Measurements from ENCODE around the gene DENND1A.

Gene DENND1A

DNA sequence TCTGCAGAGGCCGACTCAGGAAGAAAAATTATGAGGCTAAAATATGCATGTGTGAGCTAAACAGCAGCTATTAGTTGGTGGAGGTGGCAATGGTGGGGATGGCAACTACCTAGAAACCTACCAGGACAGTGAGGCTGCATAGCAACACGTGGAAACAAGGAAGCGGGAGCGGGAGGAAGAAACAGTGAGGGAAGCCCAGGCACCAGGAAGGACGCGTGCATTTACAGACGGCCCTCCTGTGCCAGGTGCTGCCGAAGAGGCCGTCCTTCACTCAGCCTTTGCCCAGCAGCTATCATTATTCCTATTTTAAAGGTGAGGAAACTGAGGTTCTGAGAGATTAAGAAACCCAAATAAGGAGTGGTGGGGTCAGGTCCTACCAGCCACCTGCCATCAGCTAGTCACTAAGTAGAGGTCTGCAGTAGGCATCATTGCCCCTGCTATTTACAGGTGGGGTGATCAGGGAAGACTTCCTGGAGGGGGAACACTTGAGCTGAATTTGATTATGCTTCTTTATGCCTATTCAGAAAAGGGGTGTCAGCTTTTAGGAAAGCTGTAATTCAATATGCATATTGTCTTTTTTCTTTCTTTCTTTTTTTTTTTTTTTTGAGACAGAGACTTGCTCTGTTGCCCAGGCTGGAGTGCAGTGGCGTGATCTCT, 448.6 kb downstream of the DENND1A start:
- no peak for DNase-seq

DNA sequence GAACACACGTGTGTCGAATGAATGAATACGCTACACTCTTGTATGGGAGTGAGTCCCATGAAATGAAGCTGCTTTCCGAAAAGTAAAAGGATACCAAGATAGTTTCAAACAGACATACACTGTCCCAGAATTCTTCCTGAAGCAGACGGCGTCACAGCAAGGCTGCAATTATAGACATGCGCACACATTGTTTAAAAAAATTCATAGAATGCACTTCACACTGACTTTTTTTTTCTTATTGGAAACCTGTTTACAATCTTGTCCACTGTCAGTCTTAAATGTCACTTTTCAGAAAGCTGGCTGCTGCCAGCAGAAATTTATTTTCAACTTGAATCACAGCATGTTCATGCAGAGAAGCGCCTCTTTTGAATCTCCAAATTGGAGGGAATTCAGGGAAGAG, 449.1 kb downstream of the DENND1A start:
- DNase-seq = no peak

DNA sequence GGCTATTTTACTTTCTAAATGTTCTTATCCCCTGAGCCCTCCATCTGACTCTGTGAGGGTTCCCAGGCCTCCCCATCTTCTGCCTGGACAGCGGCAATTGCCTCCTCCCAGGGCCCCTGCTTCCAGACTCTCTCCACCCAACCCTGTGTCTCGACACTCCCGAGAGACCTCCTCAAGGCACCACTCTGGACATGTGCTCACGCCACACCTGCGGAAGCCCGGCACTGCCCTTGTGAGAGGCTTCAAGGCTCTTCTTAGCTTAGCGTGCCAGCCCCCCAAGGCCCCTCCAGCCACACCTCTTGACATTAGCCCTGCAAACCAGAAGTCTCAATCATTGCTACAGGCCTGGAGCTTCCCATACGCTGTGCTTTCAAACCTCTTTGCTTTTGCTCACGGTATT, 449.8 kb downstream of the DENND1A start:
- no peak for DNase-seq

DNA sequence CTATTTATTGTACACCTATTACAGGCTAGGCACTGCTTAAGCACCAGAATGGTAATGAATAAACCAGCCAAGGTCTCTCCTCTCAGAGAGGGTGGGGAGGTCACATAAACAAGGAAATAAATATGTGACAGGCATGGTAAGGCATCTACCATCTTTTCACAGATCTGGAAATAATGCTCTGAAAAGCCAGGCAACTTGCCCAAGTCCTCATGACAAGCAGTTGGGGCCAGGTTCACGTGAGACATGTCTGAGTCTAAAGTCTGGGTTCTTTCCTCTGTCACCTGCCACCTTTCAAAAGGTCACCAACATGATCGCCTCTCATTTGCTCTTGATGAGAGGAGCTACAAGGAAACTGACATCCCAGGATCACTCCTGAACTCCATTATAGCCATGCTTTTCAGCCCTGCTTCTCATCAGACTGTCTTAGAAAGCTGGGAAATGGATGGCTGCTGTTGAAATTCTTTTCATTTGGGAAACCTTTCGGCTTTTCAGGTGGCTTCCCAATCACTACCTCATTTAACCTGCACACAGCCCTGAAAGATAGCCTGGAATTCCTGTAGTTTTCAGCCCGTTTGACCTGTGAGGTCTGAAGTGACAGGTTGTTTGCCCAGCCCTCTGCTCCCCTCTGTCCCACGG, 450.8 kb downstream of the DENND1A start:
- no peak for DNase-seq

DNA sequence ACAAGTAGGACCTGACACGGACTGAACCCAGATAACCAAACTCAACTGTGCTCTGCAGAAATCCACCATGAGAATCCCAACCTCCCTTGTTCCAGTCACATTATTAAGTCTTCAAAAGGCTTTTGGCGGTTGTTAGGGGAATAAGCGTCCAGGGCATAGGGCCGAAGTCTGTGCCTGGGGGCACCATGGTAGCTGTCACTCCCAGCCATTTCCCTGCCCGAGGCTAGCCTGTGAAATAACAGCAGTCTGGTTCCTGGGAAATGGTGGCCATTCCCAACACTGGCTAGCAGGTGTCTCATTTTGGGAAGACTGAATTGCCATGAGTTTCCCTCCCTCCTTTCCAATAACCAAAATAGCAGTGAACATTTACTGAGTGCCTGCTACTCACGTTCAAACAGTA, 451.8 kb downstream of the DENND1A start:
- no peak for DNase-seq

DNA sequence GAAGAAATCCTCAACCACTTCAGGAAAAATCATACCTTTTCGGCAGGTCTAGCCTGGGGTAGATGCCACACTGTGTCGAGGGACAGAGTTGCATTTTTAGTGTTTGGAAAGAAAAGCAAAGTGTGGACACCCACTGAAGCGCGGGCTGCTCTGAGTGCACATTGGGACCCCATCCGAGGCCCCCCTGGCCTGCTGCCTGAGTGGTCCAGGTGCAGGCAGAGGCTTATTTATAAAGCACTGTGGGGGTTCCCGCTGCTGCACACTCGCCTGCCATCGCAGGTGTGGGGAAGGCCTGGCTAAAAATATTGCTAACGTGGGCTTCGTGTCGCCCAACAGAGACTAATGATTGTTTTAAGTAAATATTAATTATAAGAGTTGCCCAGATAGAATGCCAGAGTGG, 454.5 kb downstream of the DENND1A start:
- DNase-seq = no peak

DNA sequence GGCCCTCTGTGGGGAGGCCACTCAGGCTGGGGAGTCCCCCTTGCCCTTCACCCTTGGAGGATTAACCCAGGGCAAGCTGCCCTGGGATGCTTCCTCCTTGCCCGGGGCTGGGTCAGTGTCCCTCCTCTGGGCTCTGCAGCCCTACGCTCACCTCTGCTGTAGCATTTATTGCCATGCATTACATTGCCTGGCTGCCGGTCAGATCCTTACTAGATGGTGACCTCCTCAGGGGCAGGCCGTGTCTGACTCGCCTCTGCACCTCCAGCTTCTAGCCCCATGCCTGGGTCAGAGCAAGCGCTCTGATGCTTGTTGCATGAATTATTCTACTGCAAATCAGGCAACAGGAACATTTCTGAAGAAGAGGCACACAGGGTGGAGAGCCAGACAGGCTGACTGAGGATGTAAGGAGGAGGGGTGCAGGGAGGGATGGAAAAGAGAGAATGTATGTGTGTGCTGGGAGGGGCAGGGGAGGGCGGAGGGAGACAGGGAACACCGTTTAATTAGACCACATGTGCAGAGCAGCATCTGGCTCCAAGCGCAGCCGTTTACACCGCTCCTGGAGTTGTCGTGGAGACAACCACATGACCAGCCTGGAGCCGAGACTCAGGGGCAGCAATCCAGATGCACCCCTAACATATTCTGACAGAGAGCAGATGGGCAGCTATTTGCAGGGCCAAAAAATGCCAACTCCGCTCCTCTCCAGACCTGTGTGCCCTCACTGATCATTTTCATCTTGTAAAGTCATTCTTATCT, 456.9 kb downstream of the DENND1A start:
- DNase-seq = no peak

DNA sequence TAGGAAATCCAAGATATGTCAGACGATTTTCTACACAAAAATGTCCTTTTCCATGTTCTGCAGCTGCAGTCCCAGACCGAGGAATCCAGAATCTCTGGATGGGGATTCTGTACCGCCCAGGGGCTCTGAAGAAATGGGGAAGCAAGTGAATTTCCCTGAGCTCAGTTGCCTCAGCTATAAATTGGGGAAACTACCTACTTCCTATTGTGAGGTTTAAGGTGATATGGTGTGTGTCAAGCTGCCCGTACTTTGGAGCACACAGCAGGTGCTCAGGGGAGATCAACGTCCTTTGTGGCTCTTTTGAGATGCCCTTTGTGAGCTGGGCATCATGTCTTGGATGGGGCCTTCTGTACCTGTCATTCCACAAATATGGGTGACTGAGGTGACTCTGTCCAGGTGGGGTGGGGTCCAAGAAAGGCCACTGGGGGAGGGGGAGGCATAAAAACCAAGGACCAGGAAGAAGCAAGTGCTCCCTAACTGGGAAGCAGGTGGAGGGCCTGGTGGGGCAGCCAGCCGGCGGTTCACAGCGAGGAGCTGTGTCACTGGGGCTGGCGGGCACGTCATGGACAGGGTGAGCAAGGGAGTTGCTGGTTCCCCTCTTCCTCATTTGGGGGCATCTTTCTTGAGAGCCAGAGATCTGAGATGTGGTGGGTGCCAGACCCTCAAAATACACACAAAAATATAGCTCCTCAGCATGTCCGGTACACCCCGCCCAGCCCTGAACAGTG, 457.9 kb downstream of the DENND1A start:
- peak; percentile 7 to 24 for DNase-seq

DNA sequence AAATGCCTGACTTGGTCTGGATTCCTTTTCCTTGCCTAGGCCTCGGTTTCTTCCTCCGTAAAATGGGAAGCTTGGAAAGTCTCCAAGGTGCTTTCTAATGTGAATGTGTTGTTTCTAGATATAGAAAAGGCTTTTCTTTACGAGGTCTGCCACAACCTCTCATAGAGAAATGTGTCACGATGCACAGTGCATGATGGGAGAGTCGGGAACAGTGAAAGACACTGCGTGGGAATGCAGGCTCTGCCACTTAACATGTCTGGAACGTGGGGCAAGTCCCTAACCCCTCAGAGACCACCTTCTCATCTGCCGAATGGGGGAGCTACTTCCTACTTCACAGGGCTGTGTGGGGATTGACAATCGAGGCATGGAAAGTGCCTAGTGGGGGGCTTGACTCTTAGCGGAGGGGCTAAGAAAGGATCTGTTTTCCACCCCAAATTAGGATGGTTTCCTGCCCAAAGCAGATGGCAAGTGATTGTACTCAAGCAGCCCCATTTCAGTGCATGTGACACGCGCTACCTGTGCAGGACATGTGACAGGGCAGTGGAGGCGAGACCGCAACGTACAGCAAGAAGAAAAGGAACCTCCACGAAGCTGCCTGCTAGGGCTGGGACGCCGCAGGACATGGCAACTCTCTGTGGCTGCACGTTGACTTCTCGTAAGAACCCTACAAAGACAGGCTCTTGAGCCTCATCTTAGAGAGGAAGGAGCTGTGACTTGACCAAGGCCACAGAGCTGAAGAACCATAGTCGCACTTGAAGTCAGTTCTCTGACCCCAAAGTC, 458.7 kb downstream of the DENND1A start:
- DNase-seq = no peak

DNA sequence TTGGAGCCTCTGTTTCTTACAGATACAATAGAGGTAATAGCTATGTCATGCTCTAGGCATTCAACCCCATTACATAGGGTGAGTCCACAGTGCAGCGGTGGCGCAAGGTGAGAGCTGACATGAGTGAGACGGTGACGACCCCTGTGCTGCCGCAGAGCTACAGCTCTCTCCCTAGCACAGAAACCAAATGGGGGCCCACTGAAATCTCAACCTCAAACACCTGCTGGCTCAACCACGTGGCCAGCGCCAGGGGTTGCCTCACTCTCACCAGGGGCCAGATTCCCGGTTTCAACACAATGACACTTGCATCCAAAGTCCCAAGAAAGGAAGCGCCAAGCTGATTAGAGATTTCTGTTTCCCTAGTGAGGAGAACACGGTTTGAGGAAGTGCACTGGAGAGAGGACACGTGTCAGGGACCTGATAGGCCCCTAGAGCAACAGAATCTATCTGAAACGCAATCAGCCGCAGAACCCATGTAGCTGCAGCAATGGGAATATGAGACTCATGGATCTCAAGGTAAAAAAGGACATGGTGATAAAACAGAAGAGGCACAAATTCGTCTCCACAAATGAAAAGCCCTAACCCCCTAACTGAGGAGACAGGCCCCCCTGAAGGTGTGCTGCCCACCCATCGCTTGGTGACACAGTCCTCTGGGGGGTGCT, 459.7 kb downstream of the DENND1A start:
- peak; percentile 71 to 75 for DNase-seq

DNA sequence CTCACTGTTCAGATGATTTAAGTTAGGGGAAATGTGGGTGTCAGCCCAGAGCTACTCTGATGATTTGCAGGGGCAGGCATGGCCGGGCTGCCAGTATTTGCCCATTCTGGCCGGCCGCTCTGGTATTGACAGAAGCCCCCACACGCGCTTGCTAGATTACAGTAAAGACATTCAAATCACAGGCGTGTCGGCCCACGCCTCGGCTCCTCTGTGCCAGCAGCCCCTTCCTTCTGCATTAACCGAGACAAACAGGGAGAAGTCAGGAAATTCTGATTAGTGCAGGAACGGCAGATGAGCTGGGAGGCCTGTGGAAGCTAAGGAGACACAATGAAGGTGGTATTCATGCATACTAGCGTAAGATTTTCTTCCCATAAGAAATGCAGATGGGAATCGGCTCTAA, 460.6 kb downstream of the DENND1A start:
- DNase-seq = no peak

DNA sequence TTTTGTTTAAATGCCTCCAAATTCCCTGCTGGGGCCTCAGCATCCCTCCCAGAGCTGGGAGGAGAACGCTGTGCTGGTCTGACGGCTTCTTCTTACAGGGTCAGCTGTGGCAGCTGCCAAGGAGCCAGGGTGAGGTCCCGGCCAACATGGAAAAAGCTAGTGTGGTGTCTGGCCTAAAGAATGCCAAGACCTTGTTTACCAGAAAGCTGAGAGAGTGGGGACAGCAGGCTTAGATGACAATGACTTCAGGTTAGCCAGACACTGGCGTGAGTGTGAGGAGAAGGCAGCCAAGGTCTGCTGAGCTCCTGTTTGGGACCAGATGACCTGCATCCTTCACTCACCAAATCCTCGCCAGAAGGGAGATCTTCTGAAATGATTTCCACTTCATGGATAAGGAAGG, 461.4 kb downstream of the DENND1A start:
- DNase-seq = no peak

DNA sequence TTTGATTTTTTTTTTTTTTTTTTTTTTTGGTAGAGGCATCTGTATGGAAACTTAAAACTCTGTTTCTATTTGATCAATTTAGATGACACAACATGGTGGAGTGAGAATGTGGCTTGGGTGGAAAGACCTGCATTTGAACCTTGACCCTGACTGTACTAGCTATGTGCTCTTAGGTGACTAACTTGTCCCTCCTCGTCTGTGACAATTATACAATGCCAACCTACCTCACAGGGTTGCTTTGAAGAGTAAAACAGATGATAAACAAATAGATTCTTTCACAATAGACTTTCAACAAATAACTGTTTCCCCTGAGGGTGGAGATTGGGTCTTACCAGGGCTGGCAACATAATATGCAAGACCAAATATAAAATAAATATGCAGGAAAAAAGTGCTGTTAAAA, 464.6 kb downstream of the DENND1A start:
- DNase-seq = no peak

DNA sequence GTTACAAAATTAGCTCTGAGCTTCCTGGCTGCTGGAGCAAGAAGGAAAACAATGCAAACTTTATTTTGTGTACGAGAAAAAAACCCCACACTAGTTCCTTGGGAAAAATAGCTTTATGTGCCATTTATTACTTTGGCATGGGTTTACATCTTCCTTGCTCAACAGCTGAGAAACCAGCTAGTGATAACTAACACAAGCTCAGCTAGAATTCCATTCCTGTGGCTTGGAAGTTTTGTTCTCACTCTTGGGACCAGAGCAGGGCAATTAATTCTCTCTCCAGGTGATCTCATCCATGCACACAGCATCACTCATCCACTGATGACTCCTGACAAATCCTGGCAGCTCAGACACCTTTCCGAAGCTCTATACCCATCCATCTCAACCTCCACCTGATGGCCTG, 469.8 kb downstream of the DENND1A start:
- no peak for DNase-seq

DNA sequence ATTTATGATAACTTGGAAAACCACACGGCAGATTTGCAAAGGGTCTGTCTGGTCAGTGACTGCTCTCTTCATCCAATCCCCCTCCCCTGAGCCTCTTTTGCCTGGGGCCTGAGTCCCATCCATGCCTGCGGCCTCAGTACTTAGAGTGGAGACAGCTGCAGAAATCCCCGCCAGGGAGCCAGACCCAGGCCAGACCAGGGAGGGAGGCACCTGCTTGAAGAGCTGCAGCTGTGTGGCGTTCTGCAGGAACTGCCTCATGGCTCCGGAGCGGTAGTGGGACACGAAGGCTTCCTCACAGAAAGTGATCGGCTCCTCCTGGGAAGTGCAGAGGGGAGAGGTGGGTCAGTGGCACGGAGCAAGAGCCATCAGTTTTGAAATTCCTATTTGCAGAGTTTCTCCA, 472.3 kb downstream of the DENND1A start:
- no peak for DNase-seq

DNA sequence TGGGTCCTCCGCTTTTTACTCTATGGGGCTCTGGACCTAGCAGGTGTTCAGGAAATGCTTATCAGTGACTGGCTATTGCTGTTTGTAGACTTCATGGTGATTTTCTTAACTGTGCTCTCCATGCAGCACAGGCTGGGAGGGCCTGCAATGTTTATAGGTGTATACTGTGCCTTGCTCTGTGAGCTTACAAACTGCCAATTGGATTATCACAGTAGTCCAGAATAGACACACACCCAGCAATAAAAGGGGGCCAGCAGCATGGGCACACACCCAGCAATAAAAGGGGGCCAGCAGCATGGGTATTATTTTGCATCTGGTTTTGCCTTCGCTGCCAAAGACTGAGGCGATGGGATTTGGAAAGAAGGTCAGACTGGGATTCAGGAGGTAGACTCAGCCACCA, 473.9 kb downstream of the DENND1A start:
- DNase-seq = no peak

DNA sequence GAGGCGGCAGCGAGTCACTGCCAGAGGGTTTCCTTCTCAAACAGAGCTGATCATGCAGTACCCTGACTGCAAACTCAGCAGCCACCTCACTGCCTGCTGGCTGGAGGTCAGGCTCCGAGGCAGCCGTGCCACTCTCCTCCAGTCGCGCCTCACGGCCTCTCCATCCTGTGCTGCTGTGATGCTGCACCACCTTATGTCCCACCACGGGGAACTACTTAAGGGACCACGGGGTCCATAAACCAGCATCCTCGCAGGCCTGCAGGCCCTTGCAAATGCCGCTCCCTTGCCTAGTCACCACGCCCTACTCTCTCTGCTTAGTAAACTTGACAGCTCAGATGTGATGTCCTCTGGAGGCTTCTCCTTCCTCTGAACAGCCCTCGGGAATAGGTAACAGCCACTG, 474.7 kb downstream of the DENND1A start:
- DNase-seq = no peak

DNA sequence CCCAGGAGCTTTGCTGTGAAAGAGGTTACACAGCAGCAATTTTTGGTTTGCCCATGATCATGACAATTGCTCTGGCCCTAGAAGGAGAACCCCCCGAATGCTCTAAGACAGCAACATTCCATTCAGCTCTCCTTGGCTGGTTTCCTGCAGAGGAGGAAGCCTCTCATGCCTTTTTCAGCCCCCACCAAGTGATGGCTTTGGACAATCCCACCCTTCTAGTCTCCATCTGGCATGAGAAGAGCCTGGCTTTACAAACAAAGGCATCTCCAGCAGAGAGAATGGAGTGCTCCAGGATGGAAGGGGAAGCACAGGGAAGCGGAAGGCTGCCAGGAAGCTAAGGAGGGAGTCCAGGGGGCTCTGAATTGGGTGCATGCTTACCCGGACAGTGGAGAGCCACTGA, 475.6 kb downstream of the DENND1A start:
- no peak for DNase-seq

DNA sequence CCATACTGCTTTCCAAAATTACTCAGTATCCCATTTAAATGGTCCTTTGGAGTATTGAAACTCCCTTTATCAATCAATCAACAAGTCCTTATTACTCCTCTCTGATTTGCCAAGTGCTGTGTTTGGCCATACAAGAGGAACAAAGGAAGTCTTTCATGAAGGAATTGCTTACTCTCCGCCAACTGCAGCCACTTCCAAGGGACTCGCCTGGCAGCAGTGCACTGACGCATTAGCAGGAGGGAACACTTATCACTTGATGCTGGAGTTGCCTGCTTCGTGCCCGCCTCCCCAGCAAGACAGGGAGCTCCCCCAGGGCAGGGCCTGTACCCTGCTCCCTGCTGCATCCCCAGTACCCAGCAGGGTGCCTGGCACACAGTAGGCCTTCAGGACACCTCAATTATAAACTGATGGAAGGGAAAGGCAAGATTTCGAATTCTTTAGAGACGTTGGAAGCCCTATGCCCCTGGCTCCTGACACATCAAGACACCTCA, 476.1 kb downstream of the DENND1A start:
- DNase-seq = no peak

DNA sequence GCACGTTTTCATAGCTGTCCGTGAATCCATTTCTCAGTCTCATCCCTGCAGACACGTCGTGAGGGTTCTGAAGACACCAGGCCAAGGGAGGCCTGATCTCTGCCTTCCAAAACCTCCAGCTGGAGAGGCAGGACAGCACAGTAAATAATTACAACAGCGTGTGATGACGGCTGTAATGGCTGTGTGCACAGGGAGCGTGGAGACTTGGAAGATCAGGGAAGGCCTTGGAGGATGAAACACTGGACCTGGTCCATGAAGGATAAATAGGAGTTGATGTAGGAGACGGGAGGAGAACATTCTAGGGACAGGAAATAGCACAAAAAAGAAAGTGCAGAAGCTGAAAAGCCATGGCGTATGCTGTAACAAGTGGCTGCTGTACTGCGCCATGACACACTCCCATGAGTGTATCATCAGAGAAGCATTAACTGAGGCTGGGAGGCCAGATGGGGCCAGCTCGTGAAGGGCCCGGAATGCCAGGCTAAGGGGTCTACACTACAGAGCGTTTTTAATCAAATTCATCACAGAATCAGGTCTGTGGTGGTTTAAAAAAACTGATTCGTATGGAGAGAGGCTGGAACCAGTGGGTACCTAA, 476.8 kb downstream of the DENND1A start:
- DNase-seq = no peak

DNA sequence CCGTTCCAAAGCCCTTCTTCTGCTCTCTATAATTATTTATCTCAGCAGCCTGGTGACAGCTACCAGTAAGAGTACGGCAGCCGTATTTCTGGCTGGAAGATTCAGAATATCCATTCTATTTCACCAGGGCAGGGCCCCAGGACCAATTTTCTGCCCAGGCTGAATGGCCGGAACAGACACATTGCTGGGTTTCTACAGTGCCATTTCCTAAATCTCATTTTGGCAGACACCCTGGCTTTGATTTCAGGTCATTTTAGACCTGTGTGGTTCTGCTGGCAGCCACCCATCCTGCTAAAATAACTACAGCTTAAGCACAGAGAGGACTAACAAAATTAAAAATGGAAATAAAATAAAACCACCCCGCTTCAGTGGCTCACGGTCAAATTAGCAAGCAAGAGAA, 478.9 kb downstream of the DENND1A start:
- DNase-seq = no peak

All from inflammatory macrophage (primary cell).